SH-SY5Y (cell line): ENCODE data around the gene DDX39A.

Source experiments
- GATA2 ChIP-seq: IDR thresholded peaks from 2 replicates; pipeline ENCODE4 v1.6.1; 2011; ENCODE audit warnings: mild to moderate bottlenecking, low read depth, low read length
- GATA3 ChIP-seq: IDR thresholded peaks from 2 replicates; pipeline ENCODE4 v1.6.1; 2011; ENCODE audit warnings: low read depth, mild to moderate bottlenecking, low read length, moderate library complexity

DNA sequence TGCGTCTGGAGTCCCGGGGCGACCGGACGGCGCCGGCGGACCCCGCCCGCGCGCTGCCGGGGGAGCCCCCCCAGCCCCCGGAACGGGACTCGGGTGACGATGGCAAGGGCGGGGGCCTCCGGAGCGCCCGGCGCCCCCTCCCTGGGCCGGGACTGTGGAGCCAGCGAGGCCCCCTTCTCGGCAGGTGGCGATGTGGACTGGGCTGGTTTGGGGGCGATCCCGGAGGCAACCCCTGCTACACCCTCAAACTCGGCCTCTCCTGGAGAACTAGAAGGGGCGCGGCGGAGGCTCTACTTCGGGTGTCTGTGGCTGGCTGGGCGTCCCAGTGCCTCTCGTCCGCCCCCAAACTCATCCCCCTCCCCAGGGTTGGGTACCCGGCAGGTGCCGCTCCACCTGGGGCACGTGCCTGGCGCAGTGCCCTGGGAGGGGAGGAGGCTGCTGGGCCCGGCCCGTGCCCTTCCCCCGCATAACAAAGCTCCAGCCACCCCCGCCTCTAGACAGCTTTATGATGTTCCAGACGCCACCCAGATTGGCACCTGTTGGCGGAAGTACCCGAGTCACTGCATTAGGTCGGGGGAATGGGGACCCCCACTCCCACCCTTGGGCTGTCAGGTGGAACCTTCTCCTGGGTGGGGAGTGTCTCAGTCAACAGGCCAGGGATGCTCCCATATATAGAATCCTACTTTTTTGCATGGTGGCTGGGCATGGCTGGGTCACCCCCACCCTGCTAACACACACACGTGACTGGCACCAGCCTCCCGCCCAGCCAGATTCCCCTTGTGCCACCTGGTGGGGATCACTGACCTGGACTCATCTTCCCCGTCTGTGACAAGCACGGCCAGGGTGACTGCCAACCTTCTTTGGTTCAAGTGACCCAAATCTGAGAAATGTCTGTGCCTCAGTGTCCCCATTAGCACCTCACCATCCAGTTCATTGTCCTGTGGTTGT, 14.7 kb upstream of the DDX39A start:
- TF ChIP-seq GATA2 (no peak), GATA3 (no peak)
